ENCODE data around the gene MIA2.

DNA sequence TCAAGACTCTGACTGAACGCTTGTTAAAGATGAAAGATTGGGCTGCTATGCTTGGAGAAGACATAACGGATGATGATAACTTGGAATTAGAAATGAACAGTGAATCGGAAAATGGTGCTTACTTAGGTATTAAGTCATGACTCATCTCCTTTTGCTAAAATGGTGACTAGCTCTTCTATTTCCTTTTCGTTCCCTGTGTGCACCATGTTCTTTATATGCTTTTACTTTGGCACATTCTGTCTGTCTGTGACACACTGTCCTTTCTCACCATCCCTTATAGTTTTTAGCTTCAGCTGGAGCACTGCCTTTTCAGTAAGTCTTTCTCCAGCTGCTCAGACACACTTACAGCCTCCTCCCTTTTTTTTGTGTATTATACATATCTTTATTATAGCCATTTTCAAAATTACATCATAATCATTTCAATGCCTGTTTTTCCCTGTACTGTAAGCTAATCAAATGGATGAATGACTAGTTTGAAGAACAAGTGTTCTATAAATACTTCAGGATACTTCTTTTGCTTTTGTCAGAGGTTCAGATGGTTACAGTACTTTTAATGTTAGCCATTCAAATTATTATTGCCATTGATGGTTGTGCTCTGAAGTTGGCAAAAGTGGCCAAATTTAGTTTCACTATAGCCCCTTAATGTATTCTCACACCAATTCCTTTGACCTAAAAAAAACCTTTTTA is 68.6 kb downstream of the MIA2 start:
- TF ChIP-seq CTCF (IDR thresholded peaks at IDR 0.05) (no peak), ZFX (IDR thresholded peaks at IDR 0.05; ENCODE audit: borderline replicate concordance) (no peak)

All from 22Rv1 (cell line).